Testis (tissue), 3 donors: ENCODE measurements around the gene NINL. TPM values are rescaled to one million over a fixed set of nuclear protein-coding genes. Genes with fewer than 3 reads are reported as not detected.

Experiments
- DNase-seq: peaks from one replicate; pipeline ENCODE4 v3.0.0-alpha.2; 2019
- H3K27ac ChIP-seq, 2 donors: fragments of 200-600 bp; sonication (generic); one replicate each; pipeline ENCODE4 v1.5.1; 2019
- H3K27me3 ChIP-seq: fragments of 200-600 bp; sonication (generic); one replicate; pipeline ENCODE4 v1.5.1; 2019
- H3K36me3 ChIP-seq: fragments of 200-600 bp; sonication (generic); one replicate; pipeline ENCODE4 v1.5.1; 2017; ENCODE audit warnings: low read depth; ENCODE audit errors: missing control alignments
- H3K4me1 ChIP-seq: fragments of 200-600 bp; sonication (generic); one replicate; pipeline ENCODE4 v1.5.1; 2019
- H3K4me3 ChIP-seq, 2 donors: fragments of 200-600 bp; sonication (generic); one replicate each; pipeline ENCODE4 v1.5.1; 2017 to 2019
- H3K9me3 ChIP-seq: fragments of 200-600 bp; sonication (generic); one replicate; pipeline ENCODE4 v1.5.1; 2017
- CTCF ChIP-seq, 3 experiments: fragments of 450-650 bp in 2 of 3; fragments of 200-600 bp in 1 of 3; sonication (generic) in 1 of 3; IDR thresholded peaks; one replicate each; pipeline ENCODE4 v1.5.1; 2016 to 2019; ENCODE audit warnings: antibody characterized with exemption in 3 of 3, mild to moderate bottlenecking in 2 of 3, moderate library complexity in 1 of 3
- POLR2A ChIP-seq: fragments of 450-650 bp; IDR thresholded peaks from one replicate; pipeline ENCODE4 v1.6.1; 2017; ENCODE audit warnings: antibody characterized with exemption, mild to moderate bottlenecking, moderate library complexity
- WGBS, 2 donors: methylation state at CpG; one replicate each; pipeline ENCODE4 v1.1.5; 2018; 5-methylcytosine and 5-hydroxymethylcytosine counted together
- intact Hi-C: fragments of 100-400 bp; cut with DNase I; formaldehyde crosslinking; loops from one replicate; pipeline ENCODE4 v1.15.1; 2023; ENCODE audit warnings: low total_unique reads
- polyA plus RNA-seq: library from polyadenylated mRNA; stranded (reverse); fragments of 350-450 nt; fragmentation: Illumina TruSeq; extraction: RNeasy Lipid Tissue Mini Kit (QIAGEN cat#74804); gene quantifications from one replicate; pipeline ENCODE4 v1.2.3, GENCODE V29; 2014; ENCODE audit warnings: low read depth, low replicate concordance; ENCODE audit not compliant: insufficient read depth
- total RNA-seq, 2 donors: library from RNA; depleted of rRNA; stranded (reverse); fragments of >200 nt; gene quantifications; one replicate each; pipeline ENCODE4 v1.2.3, GENCODE V29; 2016

NINL gene
- total and polyA plus RNA-seq, 3 donors from 2014 or later, result 17.9 to 33.4 (median 32.8) TPM

GRCh38 chr20:25453035-25453810 is 132.1 kb downstream of the NINL start:
- H3K4me1 ChIP-seq, result no peaks in the 10 kb centered on the region
- intact Hi-C loops, result no loop called here
- TF ChIP-seq POLR2A (no peak), CTCF (IDR thresholded peaks at IDR 0.05) (no peak)
- no peak for DNase-seq
- no peaks in the 10 kb centered on the region for H3K36me3 ChIP-seq
- WGBS, 2 donors, result 61 to 73% methylated on average over 25 of the region's 25 CpGs
- H3K27ac ChIP-seq, result no peak overlapping the region
- no peaks in the 10 kb centered on the region for H3K27me3 ChIP-seq
- no peaks in the 10 kb centered on the region for H3K9me3 ChIP-seq
- H3K4me3 ChIP-seq, result no peak overlapping the region

- Histone ChIP-seq H3K36me3 (no peaks in the 10 kb centered on the region), H3K4me3 (no peak overlapping the region), H3K9me3 (no peaks in the 10 kb centered on the region), H3K27me3 (no peaks in the 10 kb centered on the region), H3K4me1 (no peaks in the 10 kb centered on the region), H3K27ac (no peak overlapping the region)
- DNase-seq, result no peak
- TF ChIP-seq POLR2A (no peak), CTCF (IDR thresholded peaks at IDR 0.05) (no peak)
- intact Hi-C loops, result no loop called here
- 75 to 78% methylated on average over 6 of the region's 6 CpGs for WGBS, 2 donors
Observed at GRCh38 chr20:25452333-25452732, 133.0 kb downstream of the NINL start.

GRCh38 chr20:25447671-25448070 is 137.7 kb downstream of the NINL start:
- 82 to 89% methylated on average over 6 of the region's 6 CpGs for WGBS, 2 donors
- TF ChIP-seq CTCF (IDR thresholded peaks at IDR 0.05), result no peak

GRCh38 chr20:25444556-25444955 is 140.8 kb downstream of the NINL start:
- no peak for TF ChIP-seq POLR2A
- no peak for TF ChIP-seq CTCF (IDR thresholded peaks at IDR 0.05)
- 92 to 97% methylated on average over 4 of the region's 4 CpGs for WGBS, 2 donors
- intact Hi-C loops, result no loop called here

More at GRCh38 chr20:25447671-25448070, 137.7 kb downstream of the NINL start:
- DNase-seq, result no peak
- Histone ChIP-seq H3K27ac (no peak overlapping the region), H3K4me1 (no peaks in the 10 kb centered on the region), H3K4me3 (no peak overlapping the region), H3K9me3 (no peaks in the 10 kb centered on the region), H3K27me3 (no peaks in the 10 kb centered on the region), H3K36me3 (no peaks in the 10 kb centered on the region)
- intact Hi-C loops, result no loop called here

GRCh38 chr20:25439328-25439727 is 146.0 kb downstream of the NINL start:
- 82 to 93% methylated on average over 3 of the region's 3 CpGs for WGBS, 2 donors
- intact Hi-C loops, result no loop called here
- H3K4me1 ChIP-seq, result no peaks in the 10 kb centered on the region

More at GRCh38 chr20:25444556-25444955, 140.8 kb downstream of the NINL start:
- no peak overlapping the region for H3K27ac ChIP-seq
- H3K9me3 ChIP-seq, result no peaks in the 10 kb centered on the region
- no peak for DNase-seq
- H3K36me3 ChIP-seq, result no peaks in the 10 kb centered on the region
- no peaks in the 10 kb centered on the region for H3K27me3 ChIP-seq
- no peak overlapping the region for H3K4me3 ChIP-seq
- no peaks in the 10 kb centered on the region for H3K4me1 ChIP-seq

More at GRCh38 chr20:25439328-25439727, 146.0 kb downstream of the NINL start:
- no peak overlapping the region for H3K27ac ChIP-seq
- no peak overlapping the region for H3K4me3 ChIP-seq
- no peaks in the 10 kb centered on the region for H3K9me3 ChIP-seq
- DNase-seq, result no peak
- no peak for TF ChIP-seq CTCF (IDR thresholded peaks at IDR 0.05)
- TF ChIP-seq POLR2A, result no peak
- H3K36me3 ChIP-seq, result no peaks in the 10 kb centered on the region
- H3K27me3 ChIP-seq, result no peaks in the 10 kb centered on the region
